ENCODE results near the gene CATSPERB. TPM values are rescaled to one million over a fixed set of nuclear protein-coding genes. Genes with fewer than 3 reads are reported as not detected.
"Not testable (repeated sequence)": the region's sequence is repeated elsewhere in the genome, so short reads cannot be mapped to it uniquely, and the experiment has no call there.

Gene CATSPERB
- total and polyA plus RNA-seq, 11 donors: 0.04 to 1.3 (median 0.26) TPM; not detected in 3

DNA sequence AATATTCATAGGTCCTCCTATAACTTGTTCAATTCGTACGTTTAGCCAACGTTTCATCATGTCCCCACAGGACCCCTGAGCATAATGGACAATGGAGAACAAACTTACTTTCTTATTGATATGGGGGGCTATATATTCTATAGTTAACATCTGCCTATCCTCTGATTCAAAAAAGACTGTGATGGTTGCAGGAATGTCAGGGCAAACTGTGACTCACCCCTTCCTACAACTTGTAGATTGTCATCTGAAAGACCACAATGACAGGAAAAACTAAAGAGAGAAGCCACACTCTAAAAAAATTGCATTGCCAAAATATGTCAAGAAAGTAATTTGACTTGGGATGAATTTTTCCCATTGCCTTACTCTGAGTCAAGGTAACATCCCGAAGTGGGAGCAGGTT is 50.8 kb downstream of the CATSPERB start:
- Histone ChIP-seq H3K27ac (no peak overlapping the region), H3K9me3 (peaks cover 0 to 7% (median 0%) of the 10 kb centered on the region in 12 donors), H3K27me3 (no peaks in the 10 kb centered on the region), H3K4me3 (no peak overlapping the region), H3K36me3 (no peaks in the 10 kb centered on the region), H3K4me1 (no peaks in the 10 kb centered on the region)
- DNase-seq: no peak
- TF ChIP-seq, protein P1, sequence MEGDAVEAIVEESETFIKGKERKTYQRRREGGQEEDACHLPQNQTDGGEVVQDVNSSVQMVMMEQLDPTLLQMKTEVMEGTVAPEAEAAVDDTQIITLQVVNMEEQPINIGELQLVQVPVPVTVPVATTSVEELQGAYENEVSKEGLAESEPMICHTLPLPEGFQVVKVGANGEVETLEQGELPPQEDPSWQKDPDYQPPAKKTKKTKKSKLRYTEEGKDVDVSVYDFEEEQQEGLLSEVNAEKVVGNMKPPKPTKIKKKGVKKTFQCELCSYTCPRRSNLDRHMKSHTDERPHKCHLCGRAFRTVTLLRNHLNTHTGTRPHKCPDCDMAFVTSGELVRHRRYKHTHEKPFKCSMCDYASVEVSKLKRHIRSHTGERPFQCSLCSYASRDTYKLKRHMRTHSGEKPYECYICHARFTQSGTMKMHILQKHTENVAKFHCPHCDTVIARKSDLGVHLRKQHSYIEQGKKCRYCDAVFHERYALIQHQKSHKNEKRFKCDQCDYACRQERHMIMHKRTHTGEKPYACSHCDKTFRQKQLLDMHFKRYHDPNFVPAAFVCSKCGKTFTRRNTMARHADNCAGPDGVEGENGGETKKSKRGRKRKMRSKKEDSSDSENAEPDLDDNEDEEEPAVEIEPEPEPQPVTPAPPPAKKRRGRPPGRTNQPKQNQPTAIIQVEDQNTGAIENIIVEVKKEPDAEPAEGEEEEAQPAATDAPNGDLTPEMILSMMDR (IDR thresholded peaks at IDR 0.05): no peak
- TF ChIP-seq POLR2A (IDR thresholded peaks at IDR 0.05): no peak
- no peak for ATAC-seq
- intact Hi-C loops (cut with DNase I): no loop called here
- WGBS, 4 donors: 81 to 85% (median 83%) methylated on average over 4 of the region's 4 CpGs

- Histone ChIP-seq H3K9me3 (peaks cover 0 to 7% (median 0%) of the 10 kb centered on the region in 12 donors), H3K4me3 (no peak overlapping the region), H3K27ac (no peak overlapping the region), H3K36me3 (no peaks in the 10 kb centered on the region), H3K27me3 (no peaks in the 10 kb centered on the region), H3K4me1 (no peaks in the 10 kb centered on the region)
- intact Hi-C loops (cut with DNase I): no loop called here
- TF ChIP-seq, protein P1 (IDR thresholded peaks at IDR 0.05): no peak
- TF ChIP-seq POLR2A (IDR thresholded peaks at IDR 0.05): no peak
- ATAC-seq: no peak
- DNase-seq: no peak
These were observed 52.6 kb downstream of the CATSPERB start for GRCh38 chr14:91679273-91679672.

GRCh38 chr14:91677687-91678086 is 54.2 kb downstream of the CATSPERB start:
- H3K9me3 ChIP-seq; DNase-seq; H3K4me1 ChIP-seq; H3K27me3 ChIP-seq; intact Hi-C loops (cut with DNase I); H3K4me3 ChIP-seq; ATAC-seq; H3K36me3 ChIP-seq; H3K27ac ChIP-seq: not testable (repeated sequence)
- WGBS, 4 donors: 85 to 94% (median 92%) methylated on average over 3 of the region's 3 CpGs

- H3K27me3 ChIP-seq: no peaks in the 10 kb centered on the region
- TF ChIP-seq, protein P1 (IDR thresholded peaks at IDR 0.05): no peak
- no peak for TF ChIP-seq POLR2A (IDR thresholded peaks at IDR 0.05)
- ATAC-seq (no peak), DNase-seq (no peak)
- 64 to 76% (median 68%) methylated on average over 3 of the region's 3 CpGs for whole genome bisulfite sequencing, 4 donors
- H3K27ac ChIP-seq: no peak overlapping the region
- intact Hi-C loops (cut with DNase I): no loop called here
- no peaks in the 10 kb centered on the region for H3K4me1 ChIP-seq
- no peak overlapping the region for H3K4me3 ChIP-seq
- no peaks in the 10 kb centered on the region for H3K36me3 ChIP-seq
- peaks cover 0 to 7% (median 0%) of the 10 kb centered on the region in 12 donors for H3K9me3 ChIP-seq
These were observed 57.0 kb downstream of the CATSPERB start for GRCh38 chr14:91674911-91675310.

GRCh38 chr14:91669867-91670266 is 62.0 kb downstream of the CATSPERB start:
- intact Hi-C loops (cut with DNase I): no loop called here
- Histone ChIP-seq H3K36me3 (no peaks in the 10 kb centered on the region), H3K9me3 (no peaks in the 10 kb centered on the region), H3K27ac (no peak overlapping the region), H3K27me3 (no peaks in the 10 kb centered on the region), H3K4me1 (no peaks in the 10 kb centered on the region), H3K4me3 (no peak overlapping the region)
- TF ChIP-seq, protein P1 (IDR thresholded peaks at IDR 0.05): no peak
- ATAC-seq: no peak
- DNase-seq: no peak
- WGBS, 4 donors: 67 to 80% (median 75%) methylated on average over 2 of the region's 2 CpGs

- ATAC-seq; H3K4me1 ChIP-seq; H3K9me3 ChIP-seq; H3K36me3 ChIP-seq; intact Hi-C loops (cut with DNase I); H3K4me3 ChIP-seq; H3K27ac ChIP-seq; H3K27me3 ChIP-seq; DNase-seq: not testable (repeated sequence)
- 90 to 97% (median 94%) methylated on average over 2 of the region's 2 CpGs for WGBS, 4 donors
These were observed 64.8 kb downstream of the CATSPERB start for GRCh38 chr14:91667101-91667500.

All from heart left ventricle (tissue), 16 donors.